Measurements from ENCODE around the gene TC2N.

TC2N gene

DNA sequence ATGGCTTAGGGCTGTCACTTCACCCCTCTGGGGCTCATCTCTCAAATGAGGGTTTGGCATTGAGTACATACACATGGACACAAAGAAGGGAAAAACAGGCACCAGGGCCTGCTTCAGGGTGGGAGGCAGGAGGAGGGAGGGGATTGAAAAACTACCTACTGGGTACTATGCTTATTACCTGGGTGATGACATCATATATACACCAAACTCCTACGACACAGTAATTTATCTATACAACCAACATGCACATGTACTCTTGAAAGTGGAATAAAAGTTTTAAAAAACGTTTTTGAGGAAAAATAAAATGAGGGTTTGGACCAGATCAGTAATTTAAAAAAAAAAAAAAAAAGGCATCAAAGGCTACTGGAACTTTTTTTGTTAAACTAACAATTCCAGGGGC is 3.6 kb upstream of the TC2N start:
- Histone ChIP-seq H3K9ac (ENCODE audit: low read length) (no peak overlapping the region), H3K79me2 (ENCODE audit: low read length) (no peaks in the 10 kb centered on the region), H3K4me3 (ENCODE audit: low read length) (no peak overlapping the region), H3K27me3 (replicated peaks; ENCODE audit: insufficient read depth, low read length) (no peaks in the 10 kb centered on the region; the same call in 1 of the 2 replicates), H4K20me1 (ENCODE audit: insufficient read depth, low read length) (no peaks in the 10 kb centered on the region), H3K9me3 (replicated peaks; ENCODE audit: insufficient read depth, low read length) (no peaks in the 10 kb centered on the region), H3K9me2 (replicated peaks; ENCODE audit: insufficient read depth, low read length) (no peaks in the 10 kb centered on the region), H3F3A (ENCODE audit: insufficient read depth, low read length) (peaks cover 7% of the 10 kb centered on the region; the same call in 1 of the 2 replicates), H3K36me3 (replicated peaks; ENCODE audit: insufficient read depth, low read length) (no peaks in the 10 kb centered on the region), H3K4me1 (ENCODE audit: low read length) (peaks cover 11% of the 10 kb centered on the region; the same call in 1 of the 2 replicates), H3K4me2 (ENCODE audit: low read depth, low read length) (no peak overlapping the region), H3K27ac (ENCODE audit: low read length) (no peak overlapping the region), H2AFZ (ENCODE audit: low read length) (no peak overlapping the region)
- DNase-seq: no peak
- TF ChIP-seq CTCF (IDR thresholded peaks at IDR 0.05; ENCODE audit: low read length) (no peak), EZH2phosphoT487 (IDR thresholded peaks at IDR 0.05; ENCODE audit: low read length) (no peak), EZH2 (optimal IDR thresholded peaks at IDR 0.05; ENCODE audit: low read depth, low read length) (no peak)

DNA sequence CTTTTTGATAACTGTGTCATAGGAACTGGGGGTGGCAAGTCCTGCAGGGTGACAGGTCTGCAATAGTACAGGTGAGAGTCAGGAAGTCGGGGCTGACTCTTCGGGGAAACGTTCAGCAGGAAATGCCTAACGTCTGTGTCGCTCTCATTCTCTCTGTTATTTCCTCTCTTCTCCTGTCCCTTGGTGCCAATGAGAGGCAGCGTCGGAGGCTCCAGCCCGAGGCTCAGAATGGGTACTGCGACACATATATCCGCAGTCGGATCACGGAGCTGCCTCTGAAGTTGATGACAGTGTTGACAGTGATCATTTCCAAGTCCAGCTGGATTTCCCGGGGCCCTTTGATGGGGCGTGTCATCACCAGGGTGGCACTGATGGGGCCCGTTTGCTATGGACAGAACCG is 2.7 kb upstream of the TC2N start:
- Histone ChIP-seq H2AFZ (ENCODE audit: low read length) (no peak overlapping the region), H3K9me2 (replicated peaks; ENCODE audit: insufficient read depth, low read length) (no peaks in the 10 kb centered on the region), H4K20me1 (ENCODE audit: insufficient read depth, low read length) (no peaks in the 10 kb centered on the region), H3K9ac (ENCODE audit: low read length) (no peak overlapping the region), H3K36me3 (replicated peaks; ENCODE audit: insufficient read depth, low read length) (no peaks in the 10 kb centered on the region), H3K4me2 (ENCODE audit: low read depth, low read length) (peak overlapping the region; percentile 6; the same call in 1 of the 2 replicates), H3K4me3 (ENCODE audit: low read length) (no peak overlapping the region), H3K79me2 (ENCODE audit: low read length) (no peaks in the 10 kb centered on the region), H3K27ac (ENCODE audit: low read length) (no peak overlapping the region), H3K9me3 (replicated peaks; ENCODE audit: insufficient read depth, low read length) (no peaks in the 10 kb centered on the region), H3F3A (ENCODE audit: insufficient read depth, low read length) (peaks cover 7% of the 10 kb centered on the region; the same call in 1 of the 2 replicates), H3K27me3 (replicated peaks; ENCODE audit: insufficient read depth, low read length) (no peaks in the 10 kb centered on the region; the same call in 1 of the 2 replicates), H3K4me1 (ENCODE audit: low read length) (peaks cover 11% of the 10 kb centered on the region; the same call in 1 of the 2 replicates)
- TF ChIP-seq CTCF (IDR thresholded peaks at IDR 0.05; ENCODE audit: low read length) (no peak), EZH2phosphoT487 (IDR thresholded peaks at IDR 0.05; ENCODE audit: low read length) (no peak), EZH2 (optimal IDR thresholded peaks at IDR 0.05; ENCODE audit: low read depth, low read length) (no peak)
- DNase-seq: peak; percentile 11

DNA sequence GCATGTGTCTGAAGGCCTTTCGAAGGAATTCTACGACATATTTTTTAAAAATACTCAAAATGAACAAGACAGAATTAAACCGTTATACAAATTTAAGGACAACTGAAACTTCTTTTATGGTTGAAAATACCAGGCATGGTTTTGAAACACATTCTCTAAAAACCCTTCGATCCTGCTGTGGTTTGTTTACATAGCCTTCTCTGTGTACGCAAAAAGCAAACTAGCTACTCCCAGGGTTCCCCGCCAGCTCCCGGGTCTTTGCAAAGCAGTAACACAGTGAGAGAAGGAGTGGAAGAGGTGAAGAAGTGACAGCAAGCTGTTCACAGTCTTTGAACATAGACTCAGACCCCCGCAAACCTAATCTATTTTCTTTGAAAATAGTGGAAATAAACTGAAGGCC is 2.2 kb upstream of the TC2N start:
- no peaks in the 10 kb centered on the region for H3K79me2 ChIP-seq (ENCODE audit: low read length)
- no peak for DNase-seq
- H3K9ac ChIP-seq (ENCODE audit: low read length): no peak overlapping the region
- H3K27ac ChIP-seq (ENCODE audit: low read length): no peak overlapping the region
- no peak overlapping the region for H2AFZ ChIP-seq (ENCODE audit: low read length)
- H3K9me3 ChIP-seq (replicated peaks; ENCODE audit: insufficient read depth, low read length): no peaks in the 10 kb centered on the region
- H3F3A ChIP-seq (ENCODE audit: insufficient read depth, low read length): peaks cover 7% of the 10 kb centered on the region; the same call in 1 of the 2 replicates
- no peaks in the 10 kb centered on the region for H3K9me2 ChIP-seq (replicated peaks; ENCODE audit: insufficient read depth, low read length)
- no peak for TF ChIP-seq CTCF (IDR thresholded peaks at IDR 0.05; ENCODE audit: low read length)
- no peak for TF ChIP-seq EZH2 (optimal IDR thresholded peaks at IDR 0.05; ENCODE audit: low read depth, low read length)
- TF ChIP-seq EZH2phosphoT487 (IDR thresholded peaks at IDR 0.05; ENCODE audit: low read length): no peak
- no peaks in the 10 kb centered on the region for H4K20me1 ChIP-seq (ENCODE audit: insufficient read depth, low read length)
- H3K36me3 ChIP-seq (replicated peaks; ENCODE audit: insufficient read depth, low read length): no peaks in the 10 kb centered on the region
- peaks cover 11% of the 10 kb centered on the region; the same call in 1 of the 2 replicates for H3K4me1 ChIP-seq (ENCODE audit: low read length)
- H3K27me3 ChIP-seq (replicated peaks; ENCODE audit: insufficient read depth, low read length): no peaks in the 10 kb centered on the region; the same call in 1 of the 2 replicates
- no peak overlapping the region for H3K4me3 ChIP-seq (ENCODE audit: low read length)
- no peak overlapping the region for H3K4me2 ChIP-seq (ENCODE audit: low read depth, low read length)

All from MM.1S (cell line).